Measurements from ENCODE around the gene TNS3. TPM values are rescaled to one million over a fixed set of nuclear protein-coding genes. Genes with fewer than 3 reads are reported as not detected.

TNS3 gene
- total and polyA plus RNA-seq, 2 of the 13 experiments (the other 11 are each of a cell fraction or from before 2014, with no cell fraction given), result 52.9 to 55.7 TPM

DNA sequence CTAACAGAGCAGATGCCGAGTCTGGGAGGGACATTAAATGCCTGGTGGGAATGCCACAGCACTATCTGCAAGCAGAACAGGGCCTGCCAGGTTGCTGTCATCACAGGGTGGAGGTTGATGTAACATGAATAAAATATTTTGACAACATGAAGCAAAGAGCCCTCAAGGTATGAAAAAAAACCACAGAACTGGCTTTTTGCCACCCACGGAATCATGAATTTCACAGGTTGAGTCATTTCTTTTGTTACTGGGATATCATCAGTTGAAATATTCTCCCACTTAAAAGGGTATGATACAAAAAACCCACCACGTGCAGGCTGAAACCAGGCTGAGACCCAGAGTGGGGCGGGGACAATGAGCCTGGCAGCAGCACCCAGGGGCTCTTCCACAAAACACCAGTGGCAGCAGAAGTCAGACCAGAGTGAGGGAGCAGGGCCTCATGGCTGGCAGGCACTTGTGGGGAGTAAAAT is 220.1 kb downstream of the TNS3 start:
- H4K20me1 ChIP-seq (ENCODE audit: insufficient read depth, low read length), result peaks cover 43% of the 10 kb centered on the region
- peaks cover 28% of the 10 kb centered on the region for H3K79me2 ChIP-seq (ENCODE audit: insufficient read depth, low read length)
- no peak overlapping the region for H3K4me2 ChIP-seq (ENCODE audit: low read depth, low read length)
- intact Hi-C loops (cut with micrococcal nuclease; ENCODE audit: unreplicated experiment) (no loop called here), in situ Hi-C loops (cut with HindIII; ENCODE audit: extremely low pct_ligation_motif_present, low pct_unique_long_range_greater_than_20kb) (no loop called here)
- DNase-seq (ENCODE audit: low spot score), result no peak
- H3K4me3 ChIP-seq (replicated peaks in 1 of 3; ENCODE audit: insufficient read depth in 1 of 3, low read depth in 2 of 3, low read length in 3 of 3), result no peak overlapping the region
- no peak overlapping the region for H3K27ac ChIP-seq (ENCODE audit: extremely low read length, insufficient read depth, low read length)
- peaks cover 36 to 69% of the 10 kb centered on the region in 2 experiments for H3K36me3 ChIP-seq (replicated peaks in 1 of 2; ENCODE audit: control insufficient read depth in 1 of 2, insufficient read depth in 2 of 2, low read length in 2 of 2)
- H3K9me3 ChIP-seq (ENCODE audit: low read length), result no peaks in the 10 kb centered on the region
- TF ChIP-seq ZNF343 (CRISPR knock-in tag; IDR thresholded peaks at IDR 0.05) (no peak), NFYC (CRISPR knock-in tag; IDR thresholded peaks at IDR 0.05) (no peak), ZKSCAN8 (CRISPR knock-in tag; IDR thresholded peaks at IDR 0.05; ENCODE audit: borderline replicate concordance) (no peak), NKX3-1 (CRISPR knock-in tag; IDR thresholded peaks at IDR 0.05) (no peak), NR2F6 (IDR thresholded peaks at IDR 0.05) (no peak), NR2F6 (CRISPR knock-in tag; IDR thresholded peaks at IDR 0.05) (no peak), SAP130 (CRISPR knock-in tag; IDR thresholded peaks at IDR 0.05; ENCODE audit: low read depth) (no peak), STAG1 (CRISPR knock-in tag; IDR thresholded peaks at IDR 0.05) (no peak)
- TF ChIP-seq, protein P1, sequence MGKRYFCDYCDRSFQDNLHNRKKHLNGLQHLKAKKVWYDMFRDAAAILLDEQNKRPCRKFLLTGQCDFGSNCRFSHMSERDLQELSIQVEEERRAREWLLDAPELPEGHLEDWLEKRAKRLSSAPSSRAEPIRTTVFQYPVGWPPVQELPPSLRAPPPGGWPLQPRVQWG (CRISPR knock-in tag; IDR thresholded peaks at IDR 0.05; ENCODE audit: borderline replicate concordance, low read depth), result no peak
- TF ChIP-seq, protein P2, sequence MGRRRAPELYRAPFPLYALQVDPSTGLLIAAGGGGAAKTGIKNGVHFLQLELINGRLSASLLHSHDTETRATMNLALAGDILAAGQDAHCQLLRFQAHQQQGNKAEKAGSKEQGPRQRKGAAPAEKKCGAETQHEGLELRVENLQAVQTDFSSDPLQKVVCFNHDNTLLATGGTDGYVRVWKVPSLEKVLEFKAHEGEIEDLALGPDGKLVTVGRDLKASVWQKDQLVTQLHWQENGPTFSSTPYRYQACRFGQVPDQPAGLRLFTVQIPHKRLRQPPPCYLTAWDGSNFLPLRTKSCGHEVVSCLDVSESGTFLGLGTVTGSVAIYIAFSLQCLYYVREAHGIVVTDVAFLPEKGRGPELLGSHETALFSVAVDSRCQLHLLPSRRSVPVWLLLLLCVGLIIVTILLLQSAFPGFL (CRISPR knock-in tag; IDR thresholded peaks at IDR 0.05), result no peak
- TF ChIP-seq, protein P3, sequence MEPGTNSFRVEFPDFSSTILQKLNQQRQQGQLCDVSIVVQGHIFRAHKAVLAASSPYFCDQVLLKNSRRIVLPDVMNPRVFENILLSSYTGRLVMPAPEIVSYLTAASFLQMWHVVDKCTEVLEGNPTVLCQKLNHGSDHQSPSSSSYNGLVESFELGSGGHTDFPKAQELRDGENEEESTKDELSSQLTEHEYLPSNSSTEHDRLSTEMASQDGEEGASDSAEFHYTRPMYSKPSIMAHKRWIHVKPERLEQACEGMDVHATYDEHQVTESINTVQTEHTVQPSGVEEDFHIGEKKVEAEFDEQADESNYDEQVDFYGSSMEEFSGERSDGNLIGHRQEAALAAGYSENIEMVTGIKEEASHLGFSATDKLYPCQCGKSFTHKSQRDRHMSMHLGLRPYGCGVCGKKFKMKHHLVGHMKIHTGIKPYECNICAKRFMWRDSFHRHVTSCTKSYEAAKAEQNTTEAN (CRISPR knock-in tag; conservative IDR thresholded peaks at IDR 0.05), result no peak
- TF ChIP-seq, protein P4, sequence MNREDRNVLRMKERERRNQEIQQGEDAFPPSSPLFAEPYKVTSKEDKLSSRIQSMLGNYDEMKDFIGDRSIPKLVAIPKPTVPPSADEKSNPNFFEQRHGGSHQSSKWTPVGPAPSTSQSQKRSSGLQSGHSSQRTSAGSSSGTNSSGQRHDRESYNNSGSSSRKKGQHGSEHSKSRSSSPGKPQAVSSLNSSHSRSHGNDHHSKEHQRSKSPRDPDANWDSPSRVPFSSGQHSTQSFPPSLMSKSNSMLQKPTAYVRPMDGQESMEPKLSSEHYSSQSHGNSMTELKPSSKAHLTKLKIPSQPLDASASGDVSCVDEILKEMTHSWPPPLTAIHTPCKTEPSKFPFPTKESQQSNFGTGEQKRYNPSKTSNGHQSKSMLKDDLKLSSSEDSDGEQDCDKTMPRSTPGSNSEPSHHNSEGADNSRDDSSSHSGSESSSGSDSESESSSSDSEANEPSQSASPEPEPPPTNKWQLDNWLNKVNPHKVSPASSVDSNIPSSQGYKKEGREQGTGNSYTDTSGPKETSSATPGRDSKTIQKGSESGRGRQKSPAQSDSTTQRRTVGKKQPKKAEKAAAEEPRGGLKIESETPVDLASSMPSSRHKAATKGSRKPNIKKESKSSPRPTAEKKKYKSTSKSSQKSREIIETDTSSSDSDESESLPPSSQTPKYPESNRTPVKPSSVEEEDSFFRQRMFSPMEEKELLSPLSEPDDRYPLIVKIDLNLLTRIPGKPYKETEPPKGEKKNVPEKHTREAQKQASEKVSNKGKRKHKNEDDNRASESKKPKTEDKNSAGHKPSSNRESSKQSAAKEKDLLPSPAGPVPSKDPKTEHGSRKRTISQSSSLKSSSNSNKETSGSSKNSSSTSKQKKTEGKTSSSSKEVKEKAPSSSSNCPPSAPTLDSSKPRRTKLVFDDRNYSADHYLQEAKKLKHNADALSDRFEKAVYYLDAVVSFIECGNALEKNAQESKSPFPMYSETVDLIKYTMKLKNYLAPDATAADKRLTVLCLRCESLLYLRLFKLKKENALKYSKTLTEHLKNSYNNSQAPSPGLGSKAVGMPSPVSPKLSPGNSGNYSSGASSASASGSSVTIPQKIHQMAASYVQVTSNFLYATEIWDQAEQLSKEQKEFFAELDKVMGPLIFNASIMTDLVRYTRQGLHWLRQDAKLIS (CRISPR knock-in tag; IDR thresholded peaks at IDR 0.05), result no peak
- no peak overlapping the region for H2AFZ ChIP-seq (ENCODE audit: low read length)
- no peak for ATAC-seq
- 93% methylated on average over 3 of the region's 4 CpGs for WGBS (ENCODE audit: low lambda C conversion rate)
- ChIA-PET POLR2A (no interaction called here), CTCF (ENCODE audit: low intra/inter-chr PET ratio, low total read pairs) (no interaction called here)
- no peak for FAIRE-seq
- H3K4me1 ChIP-seq (ENCODE audit: insufficient read depth, low read length), result no peaks in the 10 kb centered on the region
- no peaks in the 10 kb centered on the region for H3K27me3 ChIP-seq (ENCODE audit: control insufficient read depth in 1 of 2, insufficient read depth in 2 of 2, low read length in 2 of 2)
- no peak overlapping the region for H3K9ac ChIP-seq (ENCODE audit: insufficient read depth, low read depth, low read length)
- BruUV-seq (replicated peaks), result no TSS peak

Data from HepG2 (cell line).